ENCODE results near the gene STYXL2.

STYXL2 gene

DNA sequence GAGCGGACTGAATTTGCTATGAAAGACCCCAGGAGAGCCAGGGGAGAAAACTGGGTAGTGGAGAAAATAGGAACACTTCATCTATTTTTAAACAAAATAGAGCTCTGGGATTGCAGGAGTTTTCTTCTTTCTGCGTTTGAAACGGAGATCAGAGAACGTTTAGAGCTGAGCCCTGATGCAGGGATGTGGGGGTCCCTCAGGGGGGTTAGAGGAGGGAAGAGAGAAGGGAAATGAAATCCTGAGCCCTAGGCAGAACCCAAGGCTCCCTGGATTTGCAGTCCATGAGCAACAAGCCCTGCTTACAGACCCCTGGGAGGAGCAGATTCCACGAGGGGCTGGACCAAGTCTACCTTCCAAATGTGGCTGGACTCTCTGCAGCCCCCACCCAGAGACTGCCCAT, 21.8 kb downstream of the STYXL2 start:
- Histone ChIP-seq H3K9me3 (ENCODE audit: control insufficient read depth, insufficient read depth, low read length) (no peaks in the 10 kb centered on the region), H3K9ac (ENCODE audit: low read depth, low read length) (no peak overlapping the region), H3K4me1 (ENCODE audit: control insufficient read depth, insufficient read depth, low read length) (peaks cover 6% of the 10 kb centered on the region), H3K27me3 (ENCODE audit: control insufficient read depth, insufficient read depth, low read length) (no peaks in the 10 kb centered on the region), H3K36me3 (ENCODE audit: control insufficient read depth, insufficient read depth, low read length) (no peaks in the 10 kb centered on the region), H3K4me3 (ENCODE audit: low read depth, low read length) (no peak overlapping the region)

DNA sequence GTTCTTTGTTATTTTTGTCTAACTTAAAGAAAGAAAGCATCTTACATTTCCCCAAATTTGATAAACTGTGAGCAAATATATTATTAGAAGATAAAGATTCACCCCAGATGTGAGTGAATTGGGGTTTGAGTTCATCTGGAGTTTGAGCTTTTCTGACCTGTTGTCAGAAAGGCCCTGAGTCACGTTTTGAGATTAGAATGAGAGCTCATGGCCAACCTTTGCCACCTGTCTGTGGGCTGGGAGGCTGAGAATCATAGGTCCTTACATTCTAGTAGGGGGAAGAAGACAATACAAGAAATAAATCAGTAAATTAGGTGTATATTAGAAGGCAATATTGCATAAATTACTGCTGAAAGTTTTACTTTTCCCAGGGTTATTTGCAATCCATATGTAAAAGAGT, 22.3 kb downstream of the STYXL2 start:
- H3K27me3 ChIP-seq (ENCODE audit: control insufficient read depth, insufficient read depth, low read length), result no peaks in the 10 kb centered on the region
- H3K4me3 ChIP-seq (ENCODE audit: low read depth, low read length), result no peak overlapping the region
- peaks cover 6% of the 10 kb centered on the region for H3K4me1 ChIP-seq (ENCODE audit: control insufficient read depth, insufficient read depth, low read length)
- no peaks in the 10 kb centered on the region for H3K9me3 ChIP-seq (ENCODE audit: control insufficient read depth, insufficient read depth, low read length)
- no peaks in the 10 kb centered on the region for H3K36me3 ChIP-seq (ENCODE audit: control insufficient read depth, insufficient read depth, low read length)
- no peak overlapping the region for H3K9ac ChIP-seq (ENCODE audit: low read depth, low read length)

DNA sequence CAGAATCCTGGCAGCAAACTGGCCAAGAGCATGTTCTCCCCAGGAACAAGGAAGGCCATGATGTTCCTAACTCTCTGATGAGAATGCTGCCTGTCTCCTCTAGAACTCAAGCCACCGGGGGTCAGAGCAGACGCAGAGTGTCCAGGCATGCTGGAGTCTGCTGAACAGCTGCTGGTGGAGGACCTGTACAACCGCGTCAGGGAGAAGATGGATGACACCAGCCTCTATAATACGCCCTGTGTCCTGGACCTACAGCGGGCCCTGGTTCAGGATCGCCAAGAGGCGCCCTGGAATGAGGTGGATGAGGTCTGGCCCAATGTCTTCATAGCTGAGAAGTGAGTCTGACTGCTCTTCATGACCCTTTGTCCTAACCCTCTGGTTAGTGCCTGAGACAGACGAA, 23.4 kb downstream of the STYXL2 start:
- no peak overlapping the region for H3K9ac ChIP-seq (ENCODE audit: low read depth, low read length)
- peaks cover 12% of the 10 kb centered on the region for H3K4me1 ChIP-seq (ENCODE audit: control insufficient read depth, insufficient read depth, low read length)

DNA sequence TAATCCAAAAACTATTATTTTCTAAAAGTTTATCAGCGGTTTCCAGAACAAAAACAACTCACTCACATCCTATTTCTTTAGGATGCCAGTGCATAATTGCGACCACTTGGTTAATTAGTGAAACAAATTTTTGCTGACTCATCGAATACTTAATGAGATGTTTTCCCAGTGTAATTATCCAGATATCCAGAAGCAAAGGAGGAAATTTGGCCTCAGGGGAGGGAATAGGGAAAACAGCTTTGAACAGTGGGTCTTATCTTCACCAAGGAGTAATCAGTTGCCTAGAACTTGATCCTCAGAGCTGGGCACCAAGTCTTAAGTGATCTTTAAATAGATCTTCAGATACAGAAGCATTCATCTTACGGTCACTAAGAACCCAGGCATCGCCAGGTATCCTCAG, 24.3 kb downstream of the STYXL2 start:
- no peaks in the 10 kb centered on the region for H3K36me3 ChIP-seq (ENCODE audit: control insufficient read depth, insufficient read depth, low read length)
- H3K4me1 ChIP-seq (ENCODE audit: control insufficient read depth, insufficient read depth, low read length), result peaks cover 18% of the 10 kb centered on the region
- H3K27me3 ChIP-seq (ENCODE audit: control insufficient read depth, insufficient read depth, low read length), result peaks cover 3% of the 10 kb centered on the region
- H3K4me3 ChIP-seq (ENCODE audit: low read depth, low read length), result no peak overlapping the region
- no peaks in the 10 kb centered on the region for H3K9me3 ChIP-seq (ENCODE audit: control insufficient read depth, insufficient read depth, low read length)
- H3K9ac ChIP-seq (ENCODE audit: low read depth, low read length), result no peak overlapping the region

More for the DNA sequence above, 23.4 kb downstream of the STYXL2 start:
- H3K9me3 ChIP-seq (ENCODE audit: control insufficient read depth, insufficient read depth, low read length), result no peaks in the 10 kb centered on the region
- H3K36me3 ChIP-seq (ENCODE audit: control insufficient read depth, insufficient read depth, low read length), result no peaks in the 10 kb centered on the region
- no peak overlapping the region for H3K4me3 ChIP-seq (ENCODE audit: low read depth, low read length)
- H3K27me3 ChIP-seq (ENCODE audit: control insufficient read depth, insufficient read depth, low read length), result peaks cover under 1% of the 10 kb centered on the region

DNA sequence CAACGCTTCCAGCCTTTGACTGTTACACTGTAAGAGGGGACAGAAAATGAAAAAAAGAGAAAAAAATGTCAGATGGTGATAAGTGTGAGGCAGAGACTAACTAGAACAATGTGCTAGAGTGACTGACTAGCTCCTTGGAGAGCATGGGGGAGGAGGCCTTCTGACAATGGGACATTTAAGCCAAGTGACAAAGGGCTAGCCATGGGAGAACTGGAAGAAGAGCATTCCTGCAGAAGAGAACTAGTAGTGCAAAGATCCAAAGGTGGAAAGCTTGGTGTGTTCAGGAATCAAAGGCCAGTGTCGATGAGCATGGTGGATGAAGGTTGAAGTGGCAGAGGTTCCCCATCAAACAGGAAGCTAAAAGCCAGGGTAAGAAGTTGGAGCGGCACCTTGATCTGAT, 25.8 kb downstream of the STYXL2 start:
- Histone ChIP-seq H3K9ac (ENCODE audit: low read depth, low read length) (no peak overlapping the region), H3K36me3 (ENCODE audit: control insufficient read depth, insufficient read depth, low read length) (no peaks in the 10 kb centered on the region), H3K4me3 (ENCODE audit: low read depth, low read length) (no peak overlapping the region), H3K4me1 (ENCODE audit: control insufficient read depth, insufficient read depth, low read length) (peaks cover 18% of the 10 kb centered on the region), H3K27me3 (ENCODE audit: control insufficient read depth, insufficient read depth, low read length) (peaks cover 3% of the 10 kb centered on the region), H3K9me3 (ENCODE audit: control insufficient read depth, insufficient read depth, low read length) (no peaks in the 10 kb centered on the region)

DNA sequence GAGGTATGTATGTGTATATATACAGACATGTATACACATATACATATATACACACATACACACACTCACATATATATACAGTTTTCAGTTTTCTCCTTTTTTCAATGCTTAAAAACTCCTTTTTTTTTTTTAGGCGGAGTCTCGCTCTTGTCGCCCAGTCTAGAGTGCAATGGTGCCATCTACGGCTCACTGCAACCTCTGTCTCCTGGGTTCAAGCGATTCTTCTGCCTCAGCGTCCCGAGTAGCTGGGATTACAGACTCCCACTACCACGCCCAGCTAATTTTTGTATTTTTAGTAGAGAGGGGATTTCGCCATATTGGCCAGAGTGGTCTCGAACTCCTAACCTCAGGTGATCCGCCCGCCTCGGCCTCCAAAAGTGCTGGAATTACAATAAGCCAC, 27.0 kb downstream of the STYXL2 start:
- Histone ChIP-seq H3K27me3 (ENCODE audit: control insufficient read depth, insufficient read depth, low read length) (peaks cover 3% of the 10 kb centered on the region), H3K4me3 (ENCODE audit: low read depth, low read length) (peak overlapping the region; percentile 60), H3K36me3 (ENCODE audit: control insufficient read depth, insufficient read depth, low read length) (no peaks in the 10 kb centered on the region), H3K9me3 (ENCODE audit: control insufficient read depth, insufficient read depth, low read length) (no peaks in the 10 kb centered on the region), H3K4me1 (ENCODE audit: control insufficient read depth, insufficient read depth, low read length) (peaks cover 17% of the 10 kb centered on the region), H3K9ac (ENCODE audit: low read depth, low read length) (no peak overlapping the region)

DNA sequence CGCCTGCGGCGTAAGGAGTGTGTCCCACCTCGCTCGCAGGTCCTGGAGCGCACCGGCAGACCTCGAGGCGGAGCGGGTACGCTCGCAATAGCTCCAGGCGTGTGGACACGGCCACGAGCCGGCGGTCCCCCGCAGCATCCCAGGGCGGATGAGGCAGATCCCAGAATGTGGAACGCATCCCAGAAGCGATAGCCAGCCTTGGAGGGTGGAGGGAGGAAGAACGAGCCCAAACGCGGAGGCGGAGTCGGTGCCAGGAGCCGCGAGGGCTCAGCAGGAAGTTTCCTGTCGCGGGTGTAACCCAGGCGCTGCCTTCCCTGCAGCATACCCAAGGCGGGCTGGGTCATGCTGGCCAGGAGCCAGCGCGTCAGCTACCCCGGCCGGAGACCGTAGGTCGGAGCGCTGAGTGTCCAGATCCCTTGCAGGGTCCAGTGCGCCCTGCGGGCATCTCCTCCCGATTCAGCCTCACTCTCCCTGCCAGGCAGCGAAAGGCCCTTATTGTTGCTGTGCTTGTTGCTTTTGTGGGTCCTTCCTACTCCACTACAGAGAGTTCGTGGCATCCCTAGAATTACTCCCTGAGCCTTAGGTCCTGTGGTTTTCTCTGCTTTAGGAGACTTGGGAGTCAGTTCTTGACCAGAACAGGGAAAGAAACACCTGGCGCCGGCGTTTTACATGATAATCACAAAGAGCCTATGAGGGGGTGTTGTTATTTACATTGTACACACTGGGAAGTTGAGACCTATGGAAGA, 27.7 kb downstream of the STYXL2 start:
- Histone ChIP-seq H3K36me3 (ENCODE audit: control insufficient read depth, insufficient read depth, low read length) (no peaks in the 10 kb centered on the region), H3K27me3 (ENCODE audit: control insufficient read depth, insufficient read depth, low read length) (peaks cover 3% of the 10 kb centered on the region), H3K9me3 (ENCODE audit: control insufficient read depth, insufficient read depth, low read length) (no peaks in the 10 kb centered on the region), H3K9ac (ENCODE audit: low read depth, low read length) (peak overlapping the region; percentile 61), H3K4me3 (ENCODE audit: low read depth, low read length) (peak overlapping the region; percentile 60), H3K4me1 (ENCODE audit: control insufficient read depth, insufficient read depth, low read length) (peaks cover 12% of the 10 kb centered on the region)

DNA sequence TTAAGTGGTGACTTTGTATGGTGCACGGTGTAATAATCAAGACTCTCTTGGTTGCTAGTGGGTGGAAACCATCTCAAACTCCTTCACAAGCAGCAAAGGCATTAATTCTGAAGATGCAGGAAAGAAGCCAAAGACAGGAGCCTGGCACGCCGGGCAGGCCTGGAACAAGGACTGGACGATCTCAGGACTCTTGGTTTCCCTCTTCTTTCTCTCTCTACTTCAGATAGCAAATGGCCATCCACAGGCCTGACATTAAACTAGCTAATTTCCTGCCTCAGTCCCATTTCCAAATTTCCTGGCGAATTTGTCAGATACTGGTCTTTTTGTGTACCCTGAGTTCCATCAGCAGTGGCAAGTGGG, 28.2 kb downstream of the STYXL2 start:
- H3K4me1 ChIP-seq (ENCODE audit: control insufficient read depth, insufficient read depth, low read length), result peaks cover 12% of the 10 kb centered on the region
- H3K27me3 ChIP-seq (ENCODE audit: control insufficient read depth, insufficient read depth, low read length), result peaks cover 3% of the 10 kb centered on the region
- H3K9ac ChIP-seq (ENCODE audit: low read depth, low read length), result no peak overlapping the region

DNA sequence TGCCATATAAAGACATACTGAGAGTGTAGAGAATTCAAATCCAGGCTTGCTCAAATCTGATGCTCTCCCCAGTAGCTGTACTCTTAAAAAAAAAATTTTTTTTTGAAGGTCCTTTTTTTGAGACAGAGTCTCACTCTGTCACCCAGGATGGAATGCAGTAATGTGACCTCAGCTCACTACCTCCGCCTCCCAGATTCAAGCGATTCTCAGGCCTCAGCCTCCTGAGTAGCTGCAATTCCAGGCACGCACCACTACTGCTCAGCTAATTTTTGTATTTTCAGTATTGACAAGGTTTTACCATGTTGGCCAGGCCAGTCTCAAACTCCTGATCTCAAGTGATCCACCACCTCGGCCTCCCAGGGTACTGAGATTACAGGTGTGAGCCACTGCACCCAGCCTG, 28.7 kb downstream of the STYXL2 start:
- Histone ChIP-seq H3K27me3 (ENCODE audit: control insufficient read depth, insufficient read depth, low read length) (peaks cover 5% of the 10 kb centered on the region), H3K9me3 (ENCODE audit: control insufficient read depth, insufficient read depth, low read length) (no peaks in the 10 kb centered on the region), H3K36me3 (ENCODE audit: control insufficient read depth, insufficient read depth, low read length) (no peaks in the 10 kb centered on the region)

More for the DNA sequence above, 28.2 kb downstream of the STYXL2 start:
- H3K4me3 ChIP-seq (ENCODE audit: low read depth, low read length), result peak overlapping the region; percentile 60
- no peaks in the 10 kb centered on the region for H3K36me3 ChIP-seq (ENCODE audit: control insufficient read depth, insufficient read depth, low read length)
- no peaks in the 10 kb centered on the region for H3K9me3 ChIP-seq (ENCODE audit: control insufficient read depth, insufficient read depth, low read length)

DNA sequence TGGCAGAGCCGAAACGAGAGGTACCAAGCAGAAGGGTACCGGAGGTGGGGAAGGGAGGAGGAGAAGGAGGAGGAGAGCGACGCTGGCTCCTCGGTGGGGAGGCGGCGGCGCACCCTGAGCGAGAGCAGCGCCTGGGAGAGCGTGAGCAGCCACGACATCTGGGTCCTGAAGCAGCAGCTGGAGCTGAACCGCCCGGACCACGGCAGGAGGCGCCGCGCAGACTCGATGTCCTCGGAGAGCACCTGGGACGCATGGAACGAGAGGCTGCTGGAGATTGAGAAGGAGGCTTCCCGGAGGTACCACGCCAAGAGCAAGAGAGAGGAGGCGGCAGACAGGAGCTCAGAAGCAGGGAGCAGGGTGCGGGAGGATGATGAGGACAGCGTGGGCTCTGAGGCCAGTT, 32.4 kb downstream of the STYXL2 start:
- Histone ChIP-seq H3K4me1 (ENCODE audit: control insufficient read depth, insufficient read depth, low read length) (peaks cover 12% of the 10 kb centered on the region), H3K9ac (ENCODE audit: low read depth, low read length) (no peak overlapping the region), H3K36me3 (ENCODE audit: control insufficient read depth, insufficient read depth, low read length) (no peaks in the 10 kb centered on the region), H3K4me3 (ENCODE audit: low read depth, low read length) (no peak overlapping the region), H3K27me3 (ENCODE audit: control insufficient read depth, insufficient read depth, low read length) (peaks cover 5% of the 10 kb centered on the region), H3K9me3 (ENCODE audit: control insufficient read depth, insufficient read depth, low read length) (no peaks in the 10 kb centered on the region)

More for the DNA sequence above, 28.7 kb downstream of the STYXL2 start:
- Histone ChIP-seq H3K4me3 (ENCODE audit: low read depth, low read length) (peak overlapping the region; percentile 60), H3K4me1 (ENCODE audit: control insufficient read depth, insufficient read depth, low read length) (peaks cover 12% of the 10 kb centered on the region), H3K9ac (ENCODE audit: low read depth, low read length) (no peak overlapping the region)

DNA sequence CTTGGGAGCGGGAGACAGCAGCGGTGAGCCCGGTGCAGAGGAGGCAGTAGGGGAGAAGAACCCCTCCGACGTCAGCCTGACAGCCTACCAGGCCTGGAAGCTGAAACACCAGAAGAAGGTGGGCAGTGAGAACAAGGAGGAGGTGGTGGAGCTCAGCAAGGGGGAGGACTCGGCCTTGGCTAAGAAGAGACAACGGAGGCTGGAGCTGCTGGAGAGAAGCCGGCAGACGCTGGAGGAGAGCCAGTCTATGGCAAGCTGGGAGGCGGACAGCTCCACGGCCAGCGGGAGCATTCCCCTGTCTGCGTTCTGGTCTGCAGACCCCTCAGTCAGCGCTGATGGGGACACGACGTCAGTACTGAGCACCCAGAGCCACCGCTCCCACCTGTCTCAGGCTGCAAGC, 32.9 kb downstream of the STYXL2 start:
- Histone ChIP-seq H3K4me1 (ENCODE audit: control insufficient read depth, insufficient read depth, low read length) (peaks cover 10% of the 10 kb centered on the region), H3K9me3 (ENCODE audit: control insufficient read depth, insufficient read depth, low read length) (no peaks in the 10 kb centered on the region), H3K4me3 (ENCODE audit: low read depth, low read length) (no peak overlapping the region), H3K27me3 (ENCODE audit: control insufficient read depth, insufficient read depth, low read length) (peaks cover 5% of the 10 kb centered on the region), H3K36me3 (ENCODE audit: control insufficient read depth, insufficient read depth, low read length) (no peaks in the 10 kb centered on the region), H3K9ac (ENCODE audit: low read depth, low read length) (no peak overlapping the region)

DNA sequence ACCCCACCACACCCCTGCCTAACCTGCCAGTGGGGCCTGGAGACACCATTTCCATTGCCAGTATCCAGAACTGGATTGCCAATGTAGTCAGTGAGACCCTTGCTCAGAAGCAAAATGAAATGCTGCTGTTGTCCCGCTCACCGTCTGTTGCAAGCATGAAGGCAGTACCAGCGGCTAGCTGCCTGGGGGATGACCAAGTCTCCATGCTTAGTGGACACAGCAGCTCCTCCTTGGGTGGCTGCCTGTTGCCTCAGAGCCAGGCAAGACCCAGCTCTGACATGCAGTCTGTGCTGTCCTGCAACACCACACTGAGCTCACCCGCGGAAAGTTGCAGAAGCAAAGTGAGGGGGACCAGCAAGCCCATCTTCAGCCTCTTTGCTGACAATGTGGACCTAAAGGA, 33.4 kb downstream of the STYXL2 start:
- peaks cover 6% of the 10 kb centered on the region for H3K4me1 ChIP-seq (ENCODE audit: control insufficient read depth, insufficient read depth, low read length)
- no peak overlapping the region for H3K9ac ChIP-seq (ENCODE audit: low read depth, low read length)
- no peaks in the 10 kb centered on the region for H3K36me3 ChIP-seq (ENCODE audit: control insufficient read depth, insufficient read depth, low read length)
- H3K27me3 ChIP-seq (ENCODE audit: control insufficient read depth, insufficient read depth, low read length), result peaks cover 4% of the 10 kb centered on the region
- no peaks in the 10 kb centered on the region for H3K9me3 ChIP-seq (ENCODE audit: control insufficient read depth, insufficient read depth, low read length)
- H3K4me3 ChIP-seq (ENCODE audit: low read depth, low read length), result no peak overlapping the region

Data from iPS-15b (cell line).